Nucleus accumbens (tissue), 56 donors: ENCODE measurements around the gene BCOR.
A peak's percentile ranks its signal among the peaks of the same experiment; 100 is the strongest.

Source experiments
- DNase-seq, 56 donors: peaks; one replicate each; lab custom pipeline; 2025; lab: John Stamatoyannopoulos, UW

Gene BCOR

GRCh38 chrX:40074080-40074958 is 23.4 kb downstream of the BCOR start:
- DNase-seq = peak in 6 of 56 donors; percentile 1 to 11 (median 6)

DNA sequence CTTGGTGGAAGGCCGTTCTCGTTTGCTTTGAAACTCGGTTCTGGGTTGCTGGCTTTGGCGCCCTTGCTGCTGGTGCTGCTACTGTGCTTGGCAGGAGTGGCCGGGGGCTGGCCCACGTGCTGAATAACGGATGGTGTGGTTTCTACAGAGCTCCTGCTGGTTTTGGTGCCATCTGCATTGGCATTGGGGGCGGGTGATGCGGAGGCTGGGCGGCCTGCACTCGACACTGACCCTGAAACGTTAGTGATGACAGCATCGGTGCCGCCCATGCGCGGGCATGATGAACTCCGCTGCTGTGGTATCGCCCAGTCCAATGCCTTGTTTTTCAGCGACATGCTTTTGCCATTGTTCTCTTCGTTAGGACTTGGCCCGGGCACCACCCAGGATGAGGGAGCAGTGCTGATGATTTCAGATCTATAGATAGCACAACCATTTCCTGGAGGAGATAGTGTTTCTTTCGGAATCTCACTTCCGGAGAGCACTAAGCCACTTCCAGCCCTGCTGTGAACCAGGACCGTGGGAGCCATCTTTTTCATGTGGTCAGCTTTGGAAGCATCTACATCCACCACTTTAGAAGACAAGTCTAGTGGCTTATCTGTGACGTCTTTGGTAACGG is 24.2 kb downstream of the BCOR start:
- no peak for DNase-seq

- DNase-seq = no peak
Measured at GRCh38 chrX:40072246-40072645, 25.5 kb downstream of the BCOR start.

- no peak for DNase-seq
Measured at GRCh38 chrX:40068048-40068447, 29.7 kb downstream of the BCOR start.

- DNase-seq = no peak
Measured at GRCh38 chrX:40066700-40067099, 31.1 kb downstream of the BCOR start.

DNA sequence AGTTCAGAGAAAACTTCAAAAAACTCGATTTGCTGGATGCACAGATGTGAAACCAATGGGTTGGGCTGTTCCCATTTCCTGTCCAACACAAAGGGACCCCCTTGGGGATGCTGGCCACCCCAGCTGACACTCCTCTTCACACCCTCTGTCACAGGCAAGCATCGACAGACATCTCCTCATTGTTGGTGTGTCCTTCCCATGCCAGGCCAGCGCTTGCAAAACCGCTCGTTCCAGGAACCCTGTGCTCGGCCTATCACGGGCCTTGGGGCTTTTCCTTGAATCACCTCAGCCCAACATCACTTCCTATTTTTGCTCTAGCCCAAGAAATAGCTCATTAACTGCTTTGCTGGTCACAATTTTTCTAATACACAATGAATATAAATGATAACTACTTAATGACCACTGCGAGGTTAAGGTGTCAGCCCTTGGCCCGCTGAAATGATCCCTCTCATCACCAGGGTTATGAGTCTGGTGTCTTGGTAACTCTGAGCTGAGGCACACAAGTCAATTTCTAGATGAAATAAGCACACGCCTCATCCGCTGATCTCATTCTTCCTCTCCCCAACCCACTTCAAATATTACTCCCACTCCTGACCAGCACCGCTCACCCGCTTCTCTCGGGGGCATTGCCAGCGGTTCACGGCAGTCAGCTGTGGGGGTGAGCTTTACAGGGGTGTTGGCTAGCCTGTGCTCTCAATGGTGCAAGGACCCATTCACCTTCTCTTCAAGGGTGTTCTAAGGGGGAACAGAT is 32.3 kb downstream of the BCOR start:
- no peak for DNase-seq

DNA sequence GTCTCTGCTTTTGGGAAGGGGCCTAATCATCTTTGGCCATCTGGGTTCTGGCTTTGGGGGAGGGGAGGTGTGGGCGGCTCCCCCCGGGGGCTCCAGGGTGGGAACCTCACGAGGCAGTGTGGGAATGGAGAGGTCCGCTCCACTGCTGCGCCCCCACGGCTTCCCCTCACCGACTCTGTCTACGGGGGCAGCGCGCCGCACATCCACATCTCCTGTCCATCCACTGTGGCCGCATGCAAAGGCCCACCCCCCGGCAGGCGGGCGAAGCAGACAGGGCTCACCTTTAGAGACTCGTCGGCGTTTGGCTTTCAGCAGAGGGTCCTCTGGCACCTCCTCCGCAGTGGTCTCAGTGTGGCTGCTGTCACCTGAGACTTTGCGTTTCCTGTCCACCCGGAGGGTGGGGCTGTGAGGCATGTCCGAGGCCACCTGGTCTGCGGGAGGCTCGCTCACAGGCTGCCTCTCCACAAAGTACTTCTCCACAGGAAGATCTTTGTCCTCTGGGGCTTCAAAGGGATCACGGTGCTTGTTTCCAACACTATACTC is 33.6 kb downstream of the BCOR start:
- DNase-seq = no peak

GRCh38 chrX:40063555-40063954 is 34.2 kb downstream of the BCOR start:
- no peak for DNase-seq

GRCh38 chrX:40062525-40063155 is 35.1 kb downstream of the BCOR start:
- DNase-seq = peak in 33 of 56 donors; percentile 1 to 59 (median 20)

- DNase-seq = no peak
Measured at GRCh38 chrX:40061871-40062524, 35.8 kb downstream of the BCOR start.

- no peak for DNase-seq
Measured at GRCh38 chrX:40061005-40061404, 36.8 kb downstream of the BCOR start.

GRCh38 chrX:40060356-40060845 is 37.4 kb downstream of the BCOR start:
- DNase-seq = no peak

- DNase-seq = peak in 28 of 56 donors; percentile 0 to 52 (median 12)
Measured at GRCh38 chrX:40058719-40059118, 39.0 kb downstream of the BCOR start.

DNA sequence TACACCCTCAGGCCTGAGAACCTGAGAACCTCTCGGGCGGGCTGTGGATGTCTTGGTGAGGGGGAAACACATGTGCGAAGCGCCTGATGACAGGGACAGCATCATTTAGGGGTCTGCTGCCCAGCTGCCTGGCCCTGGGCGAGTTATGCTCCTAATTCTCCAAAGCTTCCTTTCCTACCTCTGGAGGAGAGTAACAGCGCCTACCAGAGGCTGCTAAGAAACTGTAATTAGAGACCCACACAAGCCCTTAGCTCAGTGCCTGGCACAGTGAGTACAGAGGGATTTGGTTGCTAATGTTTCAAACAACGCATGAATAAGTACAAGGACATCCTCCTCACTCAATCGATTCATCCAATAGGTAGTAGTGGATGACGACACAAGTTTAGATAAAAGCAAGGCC is 40.4 kb downstream of the BCOR start:
- DNase-seq = no peak

DNA sequence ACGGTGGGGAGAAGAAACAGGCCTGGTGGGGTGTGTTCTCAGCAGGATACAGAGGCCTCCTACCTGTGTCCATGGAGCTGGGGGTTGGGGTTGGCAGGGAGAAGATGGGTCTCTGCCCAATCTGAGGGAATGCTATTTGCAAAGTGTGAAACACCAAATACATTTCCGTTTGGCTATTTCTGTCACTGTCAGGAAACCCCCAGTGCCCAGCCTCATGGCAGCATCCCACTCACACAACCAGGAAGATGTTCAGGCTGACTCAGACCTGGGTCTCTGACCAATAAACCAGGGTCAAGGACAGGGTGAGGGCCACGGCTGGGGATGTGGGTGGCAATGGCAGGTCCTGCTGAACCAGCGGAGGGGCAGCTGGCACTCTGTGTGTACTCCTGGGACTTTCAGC is 41.3 kb downstream of the BCOR start:
- DNase-seq = no peak

DNA sequence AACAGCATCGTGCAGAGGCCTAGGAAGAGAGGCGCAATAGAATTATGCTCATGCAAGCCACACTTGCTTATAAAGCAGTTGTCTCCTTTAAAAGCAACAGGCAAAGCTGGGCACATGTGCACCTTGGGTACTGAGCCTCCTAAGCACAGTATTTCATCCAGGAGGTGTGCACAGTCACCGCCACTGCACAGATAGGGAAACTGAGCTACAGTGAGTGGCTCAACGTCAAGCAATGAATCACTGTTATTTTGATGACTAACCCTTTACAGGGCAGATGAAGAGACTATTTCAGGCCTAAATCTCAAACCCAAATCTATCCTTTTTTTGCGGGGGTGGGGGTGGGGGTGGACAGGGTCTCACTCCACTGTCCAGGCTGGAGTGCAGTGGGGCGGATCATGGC is 42.3 kb downstream of the BCOR start:
- DNase-seq = no peak

DNA sequence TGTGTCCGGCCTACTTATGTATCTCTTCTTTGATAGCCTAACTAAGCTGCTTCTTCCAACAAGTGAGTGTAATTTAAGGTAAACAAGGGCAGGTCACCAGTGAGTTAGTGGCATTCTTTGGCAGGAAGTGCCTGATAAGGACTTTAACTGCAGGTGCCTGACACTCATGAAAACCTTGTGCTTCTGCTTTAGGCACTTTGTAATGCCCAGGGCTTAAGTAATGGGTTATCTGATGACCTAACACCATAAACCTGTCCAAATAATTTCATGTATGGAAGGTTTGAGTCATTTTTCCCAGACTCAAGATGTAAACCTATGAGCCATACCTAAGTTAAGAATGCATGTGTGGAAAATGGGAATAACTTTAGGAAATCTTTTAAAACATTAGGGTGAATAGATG is 43.0 kb downstream of the BCOR start:
- no peak for DNase-seq

DNA sequence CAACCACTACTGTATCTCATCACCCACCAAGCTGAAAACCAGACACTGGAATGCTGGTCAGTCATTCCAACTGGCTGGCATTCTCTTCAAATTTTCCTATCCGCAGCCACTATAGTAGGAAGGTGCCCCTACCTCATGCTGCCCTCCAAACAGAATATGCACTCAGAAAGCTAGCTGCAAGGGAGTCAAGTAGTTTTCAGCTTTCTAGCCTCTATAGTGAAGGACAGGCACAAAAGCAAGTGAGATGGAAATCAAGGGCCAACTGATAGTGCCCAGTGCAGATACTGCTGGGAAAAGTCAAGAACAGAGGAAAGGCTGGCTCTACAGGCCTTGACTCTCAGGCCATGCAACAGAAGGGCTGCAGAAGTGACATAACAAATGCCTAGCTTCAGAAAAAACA is 47.2 kb downstream of the BCOR start:
- no peak for DNase-seq

GRCh38 chrX:40049084-40049641 is 48.6 kb downstream of the BCOR start:
- DNase-seq = no peak

- no peak for DNase-seq
Measured at GRCh38 chrX:40047485-40047884, 50.3 kb downstream of the BCOR start.
